Left hindlimb (tissue), 1 donor: ENCODE measurements around the gene RPL4.
"Not testable (repeated sequence)": the region's sequence is repeated elsewhere in the genome, so short reads cannot be mapped to it uniquely, and the experiment has no call there.

ENCODE experiments used
- DNase-seq: peaks from one replicate; pipeline ENCODE4 v3.0.0-alpha.2; 2018

Gene RPL4

GRCh38 chr15:66504563-66505429 lies at the start of gene RPL4, which contains the start of gene ZWILCH:
Gene RPL4, minus strand, starts transcription at chr15:66504855. Its CDS starts 65 bp downstream, at chr15:66504790.
Gene ZWILCH, plus strand, starts transcription at chr15:66505326. Its CDS starts 13 bp downstream, at chr15:66505339.
- DNase-seq, result peak; percentile 85

GRCh38 chr15:66545255-66545654 lies 40.6 kb upstream of the RPL4 start:
- DNase-seq, result no peak

GRCh38 chr15:66542896-66543295 lies 38.2 kb upstream of the RPL4 start:
- no peak for DNase-seq

- DNase-seq, result no peak
Observed at GRCh38 chr15:66535056-66535455, 30.4 kb upstream of the RPL4 start.

- DNase-seq, result no peak
Observed at GRCh38 chr15:66524838-66525237, 20.2 kb upstream of the RPL4 start.

- no peak for DNase-seq
Observed at GRCh38 chr15:66523926-66524325, 19.3 kb upstream of the RPL4 start.

- no peak for DNase-seq
Observed at GRCh38 chr15:66515901-66516322, 11.3 kb upstream of the RPL4 start.

GRCh38 chr15:66514586-66514985 lies 9.9 kb upstream of the RPL4 start:
- DNase-seq, result no peak

- no peak for DNase-seq
Observed at GRCh38 chr15:66508293-66508883, 3.7 kb upstream of the RPL4 start.

GRCh38 chr15:66505818-66506217 lies 1.2 kb upstream of the RPL4 start:
- no peak for DNase-seq

- no peak for DNase-seq
Observed at GRCh38 chr15:66505430-66505811, 766 bp upstream of the RPL4 start.

- DNase-seq, result no peak
Observed at GRCh38 chr15:66503780-66504562, 684 bp downstream of the RPL4 start.

- DNase-seq, result not testable (repeated sequence)
Observed at GRCh38 chr15:66503041-66503648, 1.5 kb downstream of the RPL4 start.

- DNase-seq, result no peak
Observed at GRCh38 chr15:66502491-66502890, 2.2 kb downstream of the RPL4 start.

- not testable (repeated sequence) for DNase-seq
Observed at GRCh38 chr15:66500346-66500745, 4.3 kb downstream of the RPL4 start.

GRCh38 chr15:66498501-66499386 lies 5.9 kb downstream of the RPL4 start:
- DNase-seq, result no peak

GRCh38 chr15:66497502-66498455 lies 6.9 kb downstream of the RPL4 start, which contains the start of gene SNAPC5:
Gene SNAPC5, minus strand, starts transcription at chr15:66497762. Its CDS starts 31 bp downstream, at chr15:66497731.
- peak; percentile 96 for DNase-seq

- DNase-seq, result no peak
Observed at GRCh38 chr15:66496951-66497501, 7.6 kb downstream of the RPL4 start.

GRCh38 chr15:66494262-66494661 lies 10.4 kb downstream of the RPL4 start:
- no peak for DNase-seq

- DNase-seq, result no peak
Observed at GRCh38 chr15:66491846-66492245, 12.8 kb downstream of the RPL4 start.
